HG03439 (cell line): Measurements from ENCODE around the gene PEX7.
"Not testable (repeated sequence)": the region's sequence is repeated elsewhere in the genome, so short reads cannot be mapped to it uniquely, and the experiment has no call there.

ENCODE experiments used
- ATAC-seq: cut with Tn5 transposase; IDR thresholded peaks from one replicate; pipeline ENCODE4 v1.9.1; 2021; ENCODE audit warnings: mild to moderate bottlenecking, moderate library complexity; ENCODE audit not compliant: unreplicated experiment

Gene PEX7

DNA sequence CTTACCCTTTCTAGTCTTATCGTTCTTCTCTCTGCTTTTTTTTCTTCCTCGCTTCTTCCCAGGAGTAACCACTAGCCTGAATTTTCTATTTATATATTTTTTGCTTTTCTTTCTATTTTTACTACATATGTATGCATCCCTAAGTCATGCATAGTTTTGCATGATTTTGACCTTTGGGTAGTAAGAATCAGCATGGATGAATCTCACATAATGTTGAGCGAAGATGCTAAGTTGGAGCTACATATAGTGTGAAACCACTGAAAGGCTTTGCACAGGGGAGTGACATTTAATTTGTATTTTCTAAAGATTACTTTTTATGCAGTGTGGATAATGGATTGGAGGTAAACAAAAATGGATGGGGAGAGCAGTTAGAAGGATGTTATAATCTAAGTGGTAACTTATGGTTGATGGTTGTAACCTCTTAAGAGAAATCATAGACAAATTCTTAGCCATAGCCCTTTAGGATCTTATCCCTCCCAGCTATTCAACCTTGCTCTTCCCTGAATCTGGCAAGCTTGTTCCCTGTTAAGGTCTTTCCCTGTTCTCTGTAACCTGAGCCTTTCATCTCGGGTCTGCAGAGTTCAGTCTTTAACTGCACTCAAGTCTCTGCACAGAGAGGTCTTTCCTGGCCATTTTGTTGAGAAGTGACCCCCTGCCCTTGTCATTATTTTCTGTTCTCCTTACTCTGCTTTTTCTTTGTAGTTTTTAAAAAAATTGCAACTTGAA, 18.0 kb downstream of the PEX7 start:
- ATAC-seq = no peak

DNA sequence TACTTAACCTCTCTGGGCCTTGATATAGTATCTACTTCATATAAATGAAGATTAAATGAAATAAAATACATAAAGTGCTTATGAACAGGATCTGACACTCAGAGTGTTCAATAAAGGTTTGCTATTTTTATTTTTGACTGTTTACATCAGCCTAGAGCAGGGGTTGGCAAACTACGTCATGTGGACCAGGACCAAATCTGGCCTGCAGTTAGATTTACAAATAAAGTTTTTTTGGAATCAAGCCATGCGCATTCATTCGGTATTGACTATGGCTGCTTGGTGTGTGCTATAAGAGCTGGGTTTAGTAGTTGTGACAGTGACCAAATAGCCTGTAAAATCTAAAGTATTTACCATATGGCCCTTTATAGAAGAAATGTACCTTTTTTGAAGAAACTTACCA, 20.8 kb downstream of the PEX7 start:
- no peak for ATAC-seq

DNA sequence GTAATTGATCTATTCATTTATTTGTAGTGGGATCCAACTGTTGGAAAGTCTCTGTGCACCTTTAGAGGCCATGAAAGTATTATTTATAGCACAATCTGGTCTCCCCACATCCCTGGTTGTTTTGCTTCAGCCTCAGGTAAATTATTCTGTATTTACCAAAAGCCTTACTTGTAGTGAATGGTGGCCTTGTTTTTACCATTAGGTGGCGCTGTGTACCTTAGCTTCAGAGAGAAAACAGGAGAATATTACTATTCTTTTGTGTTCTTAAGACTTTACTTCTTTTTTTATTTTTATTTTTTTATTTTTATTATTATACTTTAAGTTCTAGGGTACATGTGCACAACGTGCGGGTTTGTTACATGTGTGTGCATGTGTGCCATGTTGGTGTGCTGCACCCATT, 23.7 kb downstream of the PEX7 start:
- no peak for ATAC-seq

DNA sequence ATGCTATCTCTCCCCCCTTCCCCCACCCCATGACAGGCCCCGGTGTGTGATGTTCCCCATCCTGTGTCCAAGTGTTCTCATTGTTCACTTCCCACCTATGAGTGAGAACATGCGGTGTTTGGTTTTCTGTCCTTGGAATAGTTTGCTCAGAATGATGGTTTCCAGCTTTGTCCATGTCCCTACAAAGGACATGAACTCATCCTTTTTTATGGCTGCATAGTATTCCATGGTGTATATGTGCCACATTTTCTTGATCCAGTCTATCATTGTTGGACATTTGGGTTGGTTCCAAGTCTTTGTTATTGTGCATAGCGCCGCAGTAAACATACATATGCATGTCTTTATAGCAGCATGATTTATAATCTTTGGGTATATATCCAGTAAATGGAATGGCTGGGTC, 24.1 kb downstream of the PEX7 start:
- not testable (repeated sequence) for ATAC-seq

DNA sequence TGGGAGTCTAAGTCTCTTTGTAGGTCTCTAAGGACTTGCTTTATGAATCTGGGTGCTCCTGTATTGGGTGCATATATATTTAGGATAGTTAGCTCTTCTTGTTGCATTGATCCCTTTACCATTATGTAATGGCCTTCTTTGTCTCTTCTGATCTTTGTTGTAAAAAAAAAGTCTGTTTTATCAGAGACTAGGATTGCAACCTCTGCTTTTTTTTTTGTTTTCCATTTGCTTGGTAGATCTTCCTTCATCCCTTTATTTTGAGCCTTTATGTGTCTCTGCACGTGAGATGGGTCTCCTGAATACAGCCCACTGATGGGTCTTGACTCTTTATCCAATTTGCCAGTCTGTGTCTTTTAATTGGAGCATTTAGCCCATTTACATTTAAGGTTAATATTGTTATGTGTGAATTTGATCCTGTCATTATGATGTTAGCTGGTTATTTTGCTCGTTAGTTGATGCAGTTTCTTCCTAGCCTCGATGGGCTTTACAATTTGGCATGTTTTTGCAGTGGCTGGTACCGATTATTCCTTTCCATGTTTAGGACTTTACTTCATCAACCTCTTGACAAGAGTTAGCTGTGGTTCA, 27.7 kb downstream of the PEX7 start:
- ATAC-seq = not testable (repeated sequence)

DNA sequence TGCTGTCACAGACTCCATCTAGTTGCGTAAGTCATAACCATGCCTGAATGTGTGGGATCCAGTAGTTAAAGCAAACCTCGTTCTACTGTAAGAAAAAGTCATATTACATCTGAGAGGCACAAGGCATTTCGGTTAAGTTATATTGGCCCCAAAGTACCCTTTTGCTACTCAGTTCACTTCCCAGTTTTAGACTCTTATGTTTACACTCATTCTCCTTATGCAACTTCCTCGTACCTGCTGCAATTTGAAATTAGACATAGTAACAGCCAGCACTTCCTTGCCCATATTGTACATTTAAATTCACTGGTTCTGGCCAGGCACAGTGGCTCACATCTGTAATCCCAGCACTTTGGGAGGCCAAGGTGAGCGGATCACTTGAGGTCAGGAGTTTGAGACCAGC, 37.0 kb downstream of the PEX7 start:
- no peak for ATAC-seq

DNA sequence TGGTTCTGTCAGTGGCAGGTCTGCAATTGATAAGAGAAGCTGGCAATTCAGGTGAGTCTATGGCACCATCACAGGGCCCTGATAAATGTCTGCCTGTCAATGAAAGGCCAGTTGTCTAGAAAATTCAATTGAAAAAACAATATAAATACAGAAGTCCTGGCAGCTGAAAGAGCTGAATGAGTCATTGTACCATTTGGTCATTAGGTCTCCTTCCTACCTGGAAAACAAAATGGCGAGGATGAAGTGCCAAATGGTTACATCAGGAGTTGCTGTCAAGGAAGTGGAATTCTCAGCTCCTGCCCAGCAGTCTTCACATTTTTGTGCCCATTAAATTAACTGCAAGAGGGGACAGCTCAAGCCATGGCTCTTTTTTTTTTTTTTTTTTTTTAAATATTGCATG, 37.7 kb downstream of the PEX7 start:
- ATAC-seq = no peak

DNA sequence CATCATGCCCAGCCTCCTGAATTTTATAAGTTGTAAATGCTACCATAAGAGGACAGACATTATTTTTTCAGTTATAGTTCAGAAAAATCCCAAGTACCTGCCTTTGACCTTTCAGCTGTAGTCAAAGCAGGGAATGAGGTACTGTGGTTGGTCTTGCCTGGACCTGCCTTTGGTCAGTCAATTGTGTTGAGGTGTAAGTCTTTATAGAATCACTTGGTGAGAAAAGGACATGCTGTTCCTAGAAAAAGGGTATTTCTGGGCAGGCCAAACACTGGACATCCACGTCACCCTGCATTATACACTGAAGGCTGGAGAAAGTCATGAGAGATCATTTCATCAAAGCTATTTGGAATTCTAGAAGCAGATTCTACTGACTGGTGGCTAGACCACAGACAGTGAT, 40.3 kb downstream of the PEX7 start:
- no peak for ATAC-seq

DNA sequence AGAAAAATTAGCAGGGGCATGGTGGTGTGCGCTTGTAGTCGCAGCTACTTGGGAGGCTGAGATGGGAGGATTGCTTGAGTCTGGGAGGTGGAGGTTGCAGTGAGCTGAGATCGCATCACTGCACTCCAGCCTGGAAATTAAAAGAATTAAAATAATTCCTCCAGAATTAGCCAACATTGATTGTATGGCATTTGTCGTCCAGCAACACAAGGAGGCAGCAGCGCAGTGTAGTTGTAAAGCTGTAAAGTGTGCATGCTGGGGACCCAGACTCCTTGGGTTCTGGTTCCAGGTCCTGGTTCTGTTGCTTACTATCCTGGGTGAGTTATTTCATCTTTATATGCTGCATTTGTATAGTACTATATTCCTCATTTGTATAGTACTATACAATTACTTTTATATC, 41.4 kb downstream of the PEX7 start:
- no peak for ATAC-seq

DNA sequence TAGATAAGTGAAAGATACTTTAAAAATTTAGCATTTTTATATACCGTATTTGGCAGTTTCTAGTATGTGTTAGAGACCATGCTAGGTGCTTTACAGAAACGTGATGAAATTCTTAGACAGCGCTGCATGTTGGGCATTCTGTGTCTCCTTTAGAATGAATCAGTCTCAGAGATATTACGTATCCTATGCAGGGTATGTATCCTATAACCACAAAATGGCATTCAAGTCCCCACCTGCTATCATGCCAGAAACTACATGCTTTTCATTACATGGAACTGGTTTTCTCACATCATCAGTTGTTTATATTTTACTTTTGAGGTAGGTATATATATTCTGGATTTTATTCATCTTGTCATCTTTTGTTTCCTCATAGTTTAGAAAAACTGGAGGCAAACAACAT, 42.3 kb downstream of the PEX7 start:
- no peak for ATAC-seq

DNA sequence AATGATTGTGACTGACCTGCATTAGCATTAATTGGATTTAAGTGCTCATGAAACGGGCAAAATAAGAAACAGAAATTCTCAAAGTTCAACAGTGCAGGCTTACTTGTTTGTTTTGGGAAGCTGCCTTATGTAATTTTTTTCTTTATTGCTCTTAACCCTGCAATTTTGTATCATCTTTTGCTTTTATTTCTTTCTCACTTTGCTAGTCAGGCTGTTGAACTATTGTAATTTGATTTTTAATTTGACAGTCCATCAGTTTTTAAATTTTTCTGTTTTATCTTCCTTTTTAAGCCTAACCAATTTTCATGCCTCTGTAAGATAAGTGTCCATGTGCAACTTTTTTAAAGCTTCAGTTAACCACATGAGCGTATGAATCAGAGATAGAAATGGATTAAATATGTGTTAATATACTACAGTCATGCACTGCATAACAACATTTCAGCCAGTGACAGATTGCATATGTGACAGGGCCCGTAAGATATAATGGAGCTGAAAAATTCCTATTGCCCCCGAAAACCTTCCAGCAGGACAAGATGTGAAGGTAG, 44.6 kb downstream of the PEX7 start:
- no peak for ATAC-seq

DNA sequence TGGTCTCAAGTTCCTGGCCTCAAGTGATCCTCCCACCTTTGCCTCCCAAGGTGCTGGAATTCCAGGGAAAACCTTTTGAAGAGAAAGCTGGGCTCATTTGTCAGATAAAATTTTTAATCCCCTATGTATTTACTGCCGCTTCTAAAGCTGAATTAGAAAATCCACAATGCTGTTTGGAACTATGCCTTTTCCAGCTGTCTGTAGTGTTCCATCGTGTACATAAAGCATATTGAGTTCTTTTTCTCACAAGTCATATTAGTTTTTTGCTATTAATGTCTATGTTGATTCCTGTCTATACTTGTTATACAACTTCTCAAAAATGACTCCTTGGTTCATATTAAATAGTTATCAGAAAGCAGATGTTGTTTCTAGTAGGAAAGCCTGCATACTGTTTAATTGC, 47.1 kb downstream of the PEX7 start:
- no peak for ATAC-seq

DNA sequence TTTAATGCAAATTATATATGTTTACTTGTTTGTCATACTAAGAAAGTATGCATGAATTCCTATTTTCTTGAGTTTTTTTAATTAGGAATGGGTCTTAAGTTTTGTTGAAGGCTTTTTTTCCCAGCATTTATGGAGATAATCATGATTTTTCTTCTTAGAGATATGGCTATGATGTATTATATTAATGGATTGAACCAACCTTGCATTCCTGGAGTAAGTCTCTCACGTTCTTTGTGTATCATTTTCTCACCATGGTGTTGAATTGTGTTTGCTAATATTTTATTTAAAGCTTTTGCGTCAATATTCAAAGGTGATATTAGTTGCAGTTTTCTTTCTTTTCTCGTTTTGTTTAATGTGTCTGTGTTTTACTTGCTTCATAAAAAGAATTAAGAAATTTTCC, 51.4 kb downstream of the PEX7 start:
- ATAC-seq = no peak

DNA sequence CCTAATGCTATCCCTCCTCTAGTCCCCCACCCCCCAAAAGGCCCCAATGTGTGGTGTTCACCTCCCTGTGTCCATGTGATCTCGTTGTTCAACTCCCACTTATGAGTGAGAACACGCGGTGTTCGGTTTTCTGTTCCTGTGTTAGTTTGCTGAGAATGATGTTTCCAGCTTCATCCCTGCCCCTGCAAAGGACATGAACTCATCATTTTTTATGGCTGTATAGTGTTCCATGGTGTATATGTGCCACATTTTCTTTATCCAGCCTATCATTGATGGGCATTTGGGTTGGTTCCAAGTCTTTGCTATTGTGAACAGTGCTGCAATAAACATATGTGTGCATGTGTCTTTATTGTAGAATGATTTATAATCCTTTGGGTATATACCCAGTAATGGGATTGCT, 54.1 kb downstream of the PEX7 start:
- ATAC-seq = not testable (repeated sequence)

DNA sequence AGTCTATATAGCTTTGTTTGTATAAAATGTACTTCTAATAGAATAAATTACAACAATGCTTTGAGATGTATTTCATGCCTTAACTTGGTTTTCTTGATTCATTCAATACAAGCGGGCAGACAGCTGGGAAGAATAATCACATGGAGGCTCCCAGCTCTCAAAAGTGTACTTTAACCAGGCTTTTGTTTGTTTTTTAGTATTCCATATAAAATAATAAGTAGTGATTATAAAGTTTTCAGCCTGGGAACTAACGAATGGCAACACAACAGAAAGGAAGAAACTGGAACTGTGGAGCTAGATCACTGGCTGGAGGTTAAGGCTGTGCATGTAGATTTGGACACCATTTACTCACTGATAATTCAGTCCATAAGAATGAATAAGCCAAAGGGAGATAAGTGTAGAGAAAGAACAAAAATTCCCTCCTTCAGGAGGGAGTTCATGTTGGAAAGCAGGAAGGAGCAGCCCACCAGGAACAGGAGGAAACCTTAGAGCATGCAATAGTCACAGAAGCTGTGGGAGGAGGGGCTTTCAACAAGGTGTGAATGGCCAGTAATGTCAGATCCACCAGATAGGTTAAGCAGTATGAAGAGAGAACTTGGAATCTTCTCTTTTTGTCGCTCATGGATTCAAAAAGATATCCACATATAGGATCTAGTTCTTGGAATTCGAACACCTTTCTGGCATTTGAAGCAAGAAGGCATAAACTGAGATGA, 58.5 kb downstream of the PEX7 start:
- no peak for ATAC-seq

DNA sequence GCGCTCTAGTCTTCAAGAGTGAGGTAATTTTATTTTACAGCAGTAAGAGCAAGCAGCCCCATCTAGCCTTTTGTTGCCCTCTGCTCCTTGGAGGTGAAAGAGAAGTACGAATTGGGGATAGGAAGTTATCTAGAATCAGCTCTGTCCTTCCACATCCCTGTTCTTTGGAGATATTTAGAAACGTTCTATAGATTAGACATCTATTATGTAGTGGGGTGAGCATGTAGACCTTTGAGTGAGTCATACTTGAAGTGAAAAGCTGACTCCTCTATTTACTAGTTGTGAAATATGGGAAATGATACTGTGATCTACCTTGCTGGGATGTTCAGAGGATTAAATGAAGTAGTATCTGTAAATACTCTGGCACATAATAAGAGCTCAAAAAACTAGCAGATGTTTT, 63.7 kb downstream of the PEX7 start:
- ATAC-seq = no peak

DNA sequence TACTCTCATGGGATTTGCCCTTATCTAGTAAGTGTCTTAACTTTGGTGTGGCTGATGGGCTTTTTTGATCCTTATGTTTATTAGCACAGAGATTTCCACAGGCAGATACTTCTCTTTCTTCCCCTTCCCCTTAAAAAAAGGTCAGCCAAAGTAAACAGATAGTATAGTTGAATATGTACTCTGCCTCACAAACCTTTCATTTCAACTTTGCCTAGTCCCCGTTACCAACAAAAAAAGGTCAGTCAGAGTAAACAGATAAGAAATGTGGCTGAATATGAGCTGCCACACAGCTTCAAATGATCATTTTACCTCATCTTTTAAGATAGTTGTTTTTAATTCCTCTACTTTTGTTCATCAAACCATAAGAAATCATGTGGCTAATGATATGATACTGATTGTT, 65.6 kb downstream of the PEX7 start:
- no peak for ATAC-seq

DNA sequence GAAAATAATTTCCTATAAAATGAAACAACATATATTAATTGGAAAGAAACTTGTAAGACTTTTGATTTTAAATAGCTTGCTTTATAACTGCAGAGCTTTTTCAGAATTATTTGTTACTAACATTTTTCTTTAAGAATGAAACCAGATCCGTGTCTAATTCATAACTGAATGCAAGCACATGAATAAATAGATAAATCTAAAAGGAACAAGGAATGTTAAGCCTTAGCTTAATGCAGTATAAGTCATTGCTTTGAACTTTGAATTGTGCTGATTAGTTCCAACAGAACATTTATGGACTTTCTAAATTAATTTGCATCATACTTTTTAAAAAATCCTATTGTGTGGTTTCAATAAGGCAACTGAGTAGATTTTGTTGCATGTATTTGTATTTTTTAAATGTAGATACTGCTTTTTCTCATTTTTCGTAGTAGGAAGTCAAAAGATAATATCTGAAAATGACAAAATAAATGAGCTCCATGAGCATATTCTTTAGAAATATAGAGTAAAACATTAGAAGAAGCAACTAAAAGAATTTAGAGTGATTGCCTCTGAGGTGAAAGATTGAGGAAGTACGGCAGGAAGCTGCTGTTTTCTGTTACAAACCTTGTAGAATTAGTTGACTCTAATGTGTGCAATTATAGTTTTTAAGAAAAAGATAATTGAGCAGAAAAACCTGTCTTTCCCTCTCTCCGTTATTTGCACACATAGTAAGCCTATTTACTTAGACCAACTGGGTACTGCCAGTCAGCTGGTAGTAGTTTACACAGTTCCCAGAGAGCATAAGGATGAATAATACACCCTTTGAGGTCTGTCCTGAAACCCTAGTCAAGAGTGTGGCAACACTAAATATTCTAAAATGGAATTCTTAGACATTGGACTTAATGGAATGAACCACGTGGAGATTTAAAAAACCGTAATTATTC, 67.1 kb downstream of the PEX7 start:
- no peak for ATAC-seq

DNA sequence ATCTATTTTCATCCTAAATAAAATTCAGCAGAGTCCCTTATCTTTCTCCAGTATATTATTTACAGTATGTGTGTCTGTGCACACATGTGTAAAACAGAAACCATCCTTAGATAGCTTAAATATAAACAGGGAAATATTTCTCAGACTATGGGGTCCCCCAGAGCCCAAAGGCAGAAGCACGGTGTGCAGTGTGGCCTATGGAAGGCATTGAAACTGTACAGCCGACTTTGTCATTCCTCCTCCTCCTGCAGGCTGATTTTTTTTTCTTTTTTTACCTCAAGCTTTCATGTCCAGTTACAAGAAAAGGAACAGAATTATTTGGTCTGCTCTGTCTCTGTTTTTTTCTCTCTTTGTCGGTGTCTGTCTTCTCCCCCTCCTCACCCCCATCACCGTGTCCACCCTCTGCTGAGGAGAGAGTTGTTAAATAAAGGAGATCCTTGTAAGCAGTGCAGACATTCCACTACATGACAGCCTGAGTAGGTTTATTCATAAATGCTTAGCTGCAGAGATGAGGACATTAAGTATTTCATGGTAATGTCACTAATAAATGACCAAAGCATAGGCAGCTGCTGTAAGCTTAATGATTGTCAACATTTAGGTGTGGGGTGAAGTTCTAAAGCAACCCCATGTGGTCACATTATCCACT, 67.9 kb downstream of the PEX7 start:
- no peak for ATAC-seq

DNA sequence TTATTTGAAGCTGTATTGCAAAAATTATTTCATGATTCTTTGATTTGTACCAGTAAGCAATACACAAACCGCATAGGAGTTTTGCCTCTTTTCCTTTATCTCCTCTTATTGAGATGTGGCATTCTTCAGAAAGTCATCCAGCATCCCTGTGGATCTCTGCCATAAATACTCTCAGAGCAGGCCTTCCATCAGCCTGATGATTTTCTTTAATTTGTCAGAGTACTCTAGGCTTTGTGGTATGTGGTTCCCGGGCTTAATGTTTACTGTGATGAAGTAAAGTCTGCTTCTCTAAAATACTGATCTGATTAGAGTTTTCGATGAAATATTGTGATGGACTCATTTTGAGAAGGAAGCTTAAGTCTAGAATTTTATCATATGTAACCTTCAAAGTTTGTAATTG, 68.6 kb downstream of the PEX7 start:
- no peak for ATAC-seq

DNA sequence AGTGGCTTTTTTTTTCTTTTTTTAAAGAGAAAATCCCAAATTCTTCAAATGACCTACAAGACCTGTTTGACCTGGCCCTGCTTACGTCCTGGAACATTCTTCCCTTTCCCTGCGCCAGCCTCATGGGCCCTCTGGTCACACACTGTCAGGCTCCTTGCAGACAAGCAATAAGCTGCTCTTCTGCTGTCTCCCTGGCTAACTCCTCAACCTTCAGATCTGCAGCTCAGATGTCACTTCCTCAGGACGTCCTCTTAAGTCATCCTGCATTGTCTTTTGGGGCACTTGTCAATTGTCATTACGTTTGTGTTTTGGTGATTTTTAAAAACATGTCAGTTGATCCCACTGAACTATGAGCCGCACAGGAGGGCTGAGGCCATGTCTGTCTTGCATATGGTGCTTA, 70.8 kb downstream of the PEX7 start:
- ATAC-seq = no peak
